ENCODE results near the gene ANKRD13B.

DNA sequence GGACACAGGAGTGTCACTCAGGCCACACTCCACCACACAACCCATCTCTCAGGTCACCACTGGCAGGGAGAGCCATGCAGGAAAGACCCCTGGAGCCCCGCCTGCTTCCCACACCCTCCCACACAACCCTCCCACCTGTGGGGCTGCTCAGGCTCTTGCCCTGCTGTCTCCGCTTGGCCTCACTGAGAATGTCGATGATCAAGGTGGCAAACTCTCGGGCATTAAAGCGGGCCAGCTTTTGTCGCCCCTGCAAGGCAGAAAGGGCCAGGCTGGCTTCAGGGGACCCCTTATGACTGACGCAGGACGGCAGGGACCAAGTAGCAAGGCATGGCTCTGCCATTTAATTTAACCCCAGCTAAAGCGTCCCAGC is 15.9 kb upstream of the ANKRD13B start:
- TF ChIP-seq POLR2AphosphoS5 (IDR thresholded peaks at IDR 0.05; ENCODE audit: low read depth, low read length) (no peak), SIN3A (IDR thresholded peaks at IDR 0.05; ENCODE audit: borderline replicate concordance, insufficient read depth, low read depth, low read length) (no peak), TCF7L2 (IDR thresholded peaks at IDR 0.05; ENCODE audit: low read depth, low read length) (no peak)
- TF ChIP-seq, protein P1, sequence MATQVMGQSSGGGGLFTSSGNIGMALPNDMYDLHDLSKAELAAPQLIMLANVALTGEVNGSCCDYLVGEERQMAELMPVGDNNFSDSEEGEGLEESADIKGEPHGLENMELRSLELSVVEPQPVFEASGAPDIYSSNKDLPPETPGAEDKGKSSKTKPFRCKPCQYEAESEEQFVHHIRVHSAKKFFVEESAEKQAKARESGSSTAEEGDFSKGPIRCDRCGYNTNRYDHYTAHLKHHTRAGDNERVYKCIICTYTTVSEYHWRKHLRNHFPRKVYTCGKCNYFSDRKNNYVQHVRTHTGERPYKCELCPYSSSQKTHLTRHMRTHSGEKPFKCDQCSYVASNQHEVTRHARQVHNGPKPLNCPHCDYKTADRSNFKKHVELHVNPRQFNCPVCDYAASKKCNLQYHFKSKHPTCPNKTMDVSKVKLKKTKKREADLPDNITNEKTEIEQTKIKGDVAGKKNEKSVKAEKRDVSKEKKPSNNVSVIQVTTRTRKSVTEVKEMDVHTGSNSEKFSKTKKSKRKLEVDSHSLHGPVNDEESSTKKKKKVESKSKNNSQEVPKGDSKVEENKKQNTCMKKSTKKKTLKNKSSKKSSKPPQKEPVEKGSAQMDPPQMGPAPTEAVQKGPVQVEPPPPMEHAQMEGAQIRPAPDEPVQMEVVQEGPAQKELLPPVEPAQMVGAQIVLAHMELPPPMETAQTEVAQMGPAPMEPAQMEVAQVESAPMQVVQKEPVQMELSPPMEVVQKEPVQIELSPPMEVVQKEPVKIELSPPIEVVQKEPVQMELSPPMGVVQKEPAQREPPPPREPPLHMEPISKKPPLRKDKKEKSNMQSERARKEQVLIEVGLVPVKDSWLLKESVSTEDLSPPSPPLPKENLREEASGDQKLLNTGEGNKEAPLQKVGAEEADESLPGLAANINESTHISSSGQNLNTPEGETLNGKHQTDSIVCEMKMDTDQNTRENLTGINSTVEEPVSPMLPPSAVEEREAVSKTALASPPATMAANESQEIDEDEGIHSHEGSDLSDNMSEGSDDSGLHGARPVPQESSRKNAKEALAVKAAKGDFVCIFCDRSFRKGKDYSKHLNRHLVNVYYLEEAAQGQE (IDR thresholded peaks at IDR 0.05; ENCODE audit: insufficient read depth in 1 of 2, low read depth in 2 of 2, low read length in 1 of 2): no peak
- TF ChIP-seq, protein P2, sequence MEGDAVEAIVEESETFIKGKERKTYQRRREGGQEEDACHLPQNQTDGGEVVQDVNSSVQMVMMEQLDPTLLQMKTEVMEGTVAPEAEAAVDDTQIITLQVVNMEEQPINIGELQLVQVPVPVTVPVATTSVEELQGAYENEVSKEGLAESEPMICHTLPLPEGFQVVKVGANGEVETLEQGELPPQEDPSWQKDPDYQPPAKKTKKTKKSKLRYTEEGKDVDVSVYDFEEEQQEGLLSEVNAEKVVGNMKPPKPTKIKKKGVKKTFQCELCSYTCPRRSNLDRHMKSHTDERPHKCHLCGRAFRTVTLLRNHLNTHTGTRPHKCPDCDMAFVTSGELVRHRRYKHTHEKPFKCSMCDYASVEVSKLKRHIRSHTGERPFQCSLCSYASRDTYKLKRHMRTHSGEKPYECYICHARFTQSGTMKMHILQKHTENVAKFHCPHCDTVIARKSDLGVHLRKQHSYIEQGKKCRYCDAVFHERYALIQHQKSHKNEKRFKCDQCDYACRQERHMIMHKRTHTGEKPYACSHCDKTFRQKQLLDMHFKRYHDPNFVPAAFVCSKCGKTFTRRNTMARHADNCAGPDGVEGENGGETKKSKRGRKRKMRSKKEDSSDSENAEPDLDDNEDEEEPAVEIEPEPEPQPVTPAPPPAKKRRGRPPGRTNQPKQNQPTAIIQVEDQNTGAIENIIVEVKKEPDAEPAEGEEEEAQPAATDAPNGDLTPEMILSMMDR (IDR thresholded peaks at IDR 0.05): no peak
